ENCODE results near the gene ZNF785. TPM values are rescaled to one million over a fixed set of nuclear protein-coding genes. Genes with fewer than 3 reads are reported as not detected.

ZNF785 gene
- total RNA-seq, 1 donor from 2014 or later, result 9.3 TPM

DNA sequence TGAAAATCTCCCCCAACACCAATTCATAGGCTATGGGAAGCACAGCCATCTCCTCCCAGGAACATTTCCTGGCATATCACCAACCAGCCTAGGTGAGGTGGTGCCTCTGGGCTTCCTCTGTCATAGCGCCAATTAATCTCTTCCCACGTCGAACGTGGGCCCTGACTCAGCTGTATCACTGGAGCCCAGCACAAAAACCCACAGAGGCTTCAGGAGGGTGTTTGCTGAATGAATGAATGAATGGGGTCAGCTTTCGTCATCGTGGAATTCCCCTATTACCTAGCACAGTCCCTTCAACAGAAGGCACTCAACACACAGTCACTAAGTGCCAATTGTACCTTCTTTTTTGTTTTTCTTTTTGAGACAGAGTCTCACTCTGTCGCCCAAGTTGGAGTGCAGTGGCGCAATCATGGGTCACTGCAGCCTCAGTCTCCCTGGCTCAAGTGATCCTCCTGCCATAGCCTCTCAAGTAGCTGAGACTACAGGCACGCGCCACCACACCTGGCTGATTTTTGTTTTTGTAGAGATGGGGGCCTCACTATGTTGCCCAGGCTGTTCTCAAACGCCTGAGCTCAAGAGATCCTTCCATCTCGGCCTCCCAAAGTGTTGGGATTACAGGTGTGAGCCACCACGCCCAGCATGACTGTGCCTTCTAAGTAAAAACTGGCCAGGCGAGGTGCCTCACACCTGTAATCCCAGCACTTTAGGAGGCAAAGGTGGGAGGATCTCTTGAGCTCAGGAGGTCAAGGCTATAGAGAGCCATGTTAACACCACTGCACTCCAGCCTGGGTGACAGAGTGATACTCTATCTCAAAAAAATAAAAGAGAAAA lies 18.1 kb downstream of the ZNF785 start:
- Mint-ChIP-seq H3K36me3 (ENCODE audit: low read depth, unreplicated experiment) (no peaks in the 10 kb centered on the region), H3K4me1 (ENCODE audit: low read depth, unreplicated experiment) (peaks cover 3% of the 10 kb centered on the region), H3K4me3 (ENCODE audit: unreplicated experiment) (no peak overlapping the region), H3K27ac (ENCODE audit: unreplicated experiment) (no peak overlapping the region), H3K27me3 (ENCODE audit: low read depth, unreplicated experiment) (peaks cover 15% of the 10 kb centered on the region), H3K9me3 (ENCODE audit: unreplicated experiment) (no peaks in the 10 kb centered on the region)
- no peak overlapping the region for H3K4me3 ChIP-seq (ENCODE audit: insufficient read depth, low read depth, low read length)
- no peaks in the 10 kb centered on the region for H4K20me1 ChIP-seq (ENCODE audit: insufficient read depth, low read length)
- no peak overlapping the region for H3K4me2 ChIP-seq (ENCODE audit: low read length)
- H2AFZ ChIP-seq (ENCODE audit: low read depth, low read length), result no peak overlapping the region
- no peak overlapping the region for H3K27ac ChIP-seq (ENCODE audit: low read depth, low read length)
- no peaks in the 10 kb centered on the region for H3K79me2 ChIP-seq (ENCODE audit: insufficient read depth, low read length)
- H3K9me3 ChIP-seq (ENCODE audit: insufficient read depth, low read depth, low read length), result no peaks in the 10 kb centered on the region
- TF ChIP-seq CTCF (IDR thresholded peaks at IDR 0.05; ENCODE audit: insufficient read depth, low read depth, low read length) (no peak), EZH2 (IDR thresholded peaks at IDR 0.05; ENCODE audit: insufficient read depth, low read length) (no peak)
- H3K36me3 ChIP-seq (ENCODE audit: insufficient read depth, low read length), result no peaks in the 10 kb centered on the region
- H3K9ac ChIP-seq (ENCODE audit: low read length), result no peak overlapping the region
- peaks cover 6% of the 10 kb centered on the region for H3K4me1 ChIP-seq (ENCODE audit: insufficient read depth, low read length)
- no peak for FAIRE-seq
- DNase-seq (ENCODE audit: low read depth), result no peak
- H3K27me3 ChIP-seq (ENCODE audit: insufficient read depth, low read length), result no peaks in the 10 kb centered on the region

- H3K4me3 ChIP-seq (ENCODE audit: insufficient read depth, low read depth, low read length), result no peak overlapping the region
- no peak overlapping the region for H3K27ac Mint-ChIP-seq (ENCODE audit: unreplicated experiment)
- no peak for FAIRE-seq
- no peak for DNase-seq (ENCODE audit: low read depth)
- H3K36me3 Mint-ChIP-seq (ENCODE audit: low read depth, unreplicated experiment), result no peaks in the 10 kb centered on the region
- no peaks in the 10 kb centered on the region for H3K79me2 ChIP-seq (ENCODE audit: insufficient read depth, low read length)
- no peaks in the 10 kb centered on the region for H3K9me3 Mint-ChIP-seq (ENCODE audit: unreplicated experiment)
- no peaks in the 10 kb centered on the region for H3K4me1 Mint-ChIP-seq (ENCODE audit: low read depth, unreplicated experiment)
- no peaks in the 10 kb centered on the region for H4K20me1 ChIP-seq (ENCODE audit: insufficient read depth, low read length)
- H3K27ac ChIP-seq (ENCODE audit: low read depth, low read length), result no peak overlapping the region
- no peak overlapping the region for H3K9ac ChIP-seq (ENCODE audit: low read length)
- no peaks in the 10 kb centered on the region for H3K27me3 ChIP-seq (ENCODE audit: insufficient read depth, low read length)
- H3K27me3 Mint-ChIP-seq (ENCODE audit: low read depth, unreplicated experiment), result peaks cover 16% of the 10 kb centered on the region
- no peaks in the 10 kb centered on the region for H3K9me3 ChIP-seq (ENCODE audit: insufficient read depth, low read depth, low read length)
- H3K4me3 Mint-ChIP-seq (ENCODE audit: unreplicated experiment), result no peak overlapping the region
- H3K4me1 ChIP-seq (ENCODE audit: insufficient read depth, low read length), result peaks cover 6% of the 10 kb centered on the region
- no peaks in the 10 kb centered on the region for H3K36me3 ChIP-seq (ENCODE audit: insufficient read depth, low read length)
- no peak for TF ChIP-seq EZH2 (IDR thresholded peaks at IDR 0.05; ENCODE audit: insufficient read depth, low read length)
- no peak for TF ChIP-seq CTCF (IDR thresholded peaks at IDR 0.05; ENCODE audit: insufficient read depth, low read depth, low read length)
- no peak overlapping the region for H2AFZ ChIP-seq (ENCODE audit: low read depth, low read length)
- H3K4me2 ChIP-seq (ENCODE audit: low read length), result no peak overlapping the region
Measured at GRCh38 chr16:30566531-30566930, 19.0 kb downstream of the ZNF785 start.

DNA sequence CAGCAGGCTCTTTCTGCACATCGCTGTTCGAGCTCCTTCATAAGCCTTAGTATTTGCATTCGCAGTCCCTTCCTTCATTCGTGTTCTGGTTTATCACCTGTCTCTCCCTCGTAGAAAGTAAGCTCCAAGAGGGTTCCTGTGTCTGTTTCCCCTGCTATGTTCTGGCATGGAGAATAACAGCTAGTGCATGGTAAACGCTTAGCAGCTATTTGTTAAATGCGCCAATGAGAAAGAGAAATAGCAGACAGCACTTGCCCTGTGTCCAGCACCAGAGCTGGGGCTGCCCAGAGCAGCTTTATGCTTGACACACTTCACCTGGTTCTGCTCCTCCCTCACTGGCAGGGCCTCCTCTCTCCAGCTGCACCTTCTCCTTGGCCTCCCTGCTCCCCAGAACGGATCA lies 19.5 kb downstream of the ZNF785 start:
- H3K4me1 ChIP-seq (ENCODE audit: insufficient read depth, low read length), result peaks cover 3% of the 10 kb centered on the region
- H3K36me3 ChIP-seq (ENCODE audit: insufficient read depth, low read length), result no peaks in the 10 kb centered on the region
- Mint-ChIP-seq H3K4me1 (ENCODE audit: low read depth, unreplicated experiment) (no peaks in the 10 kb centered on the region), H3K27ac (ENCODE audit: unreplicated experiment) (no peak overlapping the region), H3K27me3 (ENCODE audit: low read depth, unreplicated experiment) (peaks cover 18% of the 10 kb centered on the region), H3K36me3 (ENCODE audit: low read depth, unreplicated experiment) (no peaks in the 10 kb centered on the region), H3K9me3 (ENCODE audit: unreplicated experiment) (no peaks in the 10 kb centered on the region), H3K4me3 (ENCODE audit: unreplicated experiment) (peak overlapping the region; percentile 54)
- TF ChIP-seq EZH2 (IDR thresholded peaks at IDR 0.05; ENCODE audit: insufficient read depth, low read length) (no peak), CTCF (IDR thresholded peaks at IDR 0.05; ENCODE audit: insufficient read depth, low read depth, low read length) (no peak)
- FAIRE-seq, result no peak
- no peak overlapping the region for H3K9ac ChIP-seq (ENCODE audit: low read length)
- H3K4me2 ChIP-seq (ENCODE audit: low read length), result no peak overlapping the region
- no peak for DNase-seq (ENCODE audit: low read depth)
- no peak overlapping the region for H3K27ac ChIP-seq (ENCODE audit: low read depth, low read length)
- no peaks in the 10 kb centered on the region for H3K27me3 ChIP-seq (ENCODE audit: insufficient read depth, low read length)
- H4K20me1 ChIP-seq (ENCODE audit: insufficient read depth, low read length), result no peaks in the 10 kb centered on the region
- no peak overlapping the region for H2AFZ ChIP-seq (ENCODE audit: low read depth, low read length)
- H3K79me2 ChIP-seq (ENCODE audit: insufficient read depth, low read length), result no peaks in the 10 kb centered on the region
- H3K9me3 ChIP-seq (ENCODE audit: insufficient read depth, low read depth, low read length), result no peaks in the 10 kb centered on the region
- H3K4me3 ChIP-seq (ENCODE audit: insufficient read depth, low read depth, low read length), result no peak overlapping the region

Data from astrocyte (in vitro differentiated cells and primary cell).